GM12874 (cell line): Measurements from ENCODE around the gene C13orf42.

Experiments
- CTCF ChIP-seq: IDR thresholded peaks from 2 replicates; pipeline ENCODE4 v1.5.1; 2011; ENCODE audit warnings: low read depth, mild to moderate bottlenecking, control low read depth, low read length, moderate library complexity; ENCODE audit not compliant: insufficient read depth

Gene C13orf42

DNA sequence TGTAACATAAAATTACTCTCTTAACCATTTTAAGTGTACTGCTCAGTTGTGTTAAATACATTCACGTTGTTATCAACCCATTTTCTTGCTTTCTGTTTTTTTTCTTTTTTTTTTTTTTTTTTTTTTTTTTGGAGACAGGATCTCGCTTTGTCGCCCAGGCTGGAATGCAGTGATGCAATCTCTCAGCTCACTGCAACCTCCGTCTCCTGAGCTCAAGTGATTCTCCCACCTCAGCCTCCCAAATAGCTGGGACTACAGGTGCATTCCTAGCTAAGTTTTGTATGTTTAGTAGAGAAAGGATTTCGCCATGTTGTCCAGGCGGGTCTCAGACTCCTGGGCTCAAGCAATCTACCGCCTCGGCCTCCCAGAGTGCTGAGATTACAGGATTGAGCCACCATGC is 42.5 kb upstream of the C13orf42 start:
- no peak for TF ChIP-seq CTCF

DNA sequence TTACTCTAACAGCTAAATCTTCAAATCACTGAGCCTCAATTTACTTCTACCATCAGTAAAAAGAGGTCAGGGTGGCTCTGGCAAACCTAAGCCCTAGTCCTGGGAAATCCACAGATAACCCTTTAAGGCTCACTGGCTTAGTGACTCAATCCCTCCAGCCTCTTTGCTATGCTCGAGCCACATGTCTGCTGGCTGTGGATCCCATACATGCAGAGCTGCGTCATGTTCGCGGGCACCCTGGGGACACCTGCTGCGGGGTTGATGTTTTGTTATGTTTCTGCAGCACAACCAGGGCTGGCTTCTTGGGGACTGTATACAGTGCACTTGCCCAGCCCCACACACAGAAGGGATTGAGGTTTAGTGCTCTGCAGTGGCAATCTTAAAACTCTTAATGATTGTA is 41.6 kb upstream of the C13orf42 start:
- TF ChIP-seq CTCF = no peak

GRCh38 chr13:51151463-51151862 is 40.4 kb upstream of the C13orf42 start:
- no peak for TF ChIP-seq CTCF

- no peak for TF ChIP-seq CTCF
Measured at GRCh38 chr13:51148952-51149573, 38.0 kb upstream of the C13orf42 start.

DNA sequence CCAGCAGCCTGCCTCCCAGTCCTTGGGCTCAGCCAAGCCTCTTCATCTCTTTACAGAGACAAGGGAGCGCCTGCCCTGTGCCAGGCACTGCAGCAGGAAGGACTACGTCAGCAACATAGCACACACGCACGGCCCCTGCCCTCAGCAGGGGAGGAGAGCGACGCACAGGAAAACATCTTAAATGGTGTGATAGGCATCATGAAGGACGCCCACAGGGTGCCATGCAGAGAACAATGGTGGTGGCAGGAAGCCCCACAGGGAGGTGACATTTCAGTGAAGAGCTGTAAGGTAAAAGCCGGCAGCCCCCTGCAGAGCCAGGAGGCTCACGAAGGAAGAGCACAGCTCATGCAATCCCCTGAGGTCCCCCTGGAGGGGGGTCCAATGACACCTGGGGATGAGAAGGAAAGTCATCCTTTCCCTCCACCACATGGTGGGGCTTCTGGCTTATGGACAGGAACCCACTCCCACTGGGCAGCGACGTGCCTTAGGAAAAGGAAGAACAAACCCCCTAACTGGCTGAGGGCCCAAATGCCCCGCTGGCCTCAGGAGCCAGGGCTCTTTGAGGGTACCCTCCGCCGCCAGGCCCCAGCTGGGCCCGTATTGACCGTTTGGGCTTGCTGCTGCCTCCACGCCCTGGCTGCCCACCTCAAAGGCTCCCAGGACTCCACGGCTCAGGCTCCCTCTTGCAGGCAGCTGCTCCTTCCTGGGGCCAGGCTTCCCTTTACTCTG is 37.3 kb upstream of the C13orf42 start:
- no peak for TF ChIP-seq CTCF

DNA sequence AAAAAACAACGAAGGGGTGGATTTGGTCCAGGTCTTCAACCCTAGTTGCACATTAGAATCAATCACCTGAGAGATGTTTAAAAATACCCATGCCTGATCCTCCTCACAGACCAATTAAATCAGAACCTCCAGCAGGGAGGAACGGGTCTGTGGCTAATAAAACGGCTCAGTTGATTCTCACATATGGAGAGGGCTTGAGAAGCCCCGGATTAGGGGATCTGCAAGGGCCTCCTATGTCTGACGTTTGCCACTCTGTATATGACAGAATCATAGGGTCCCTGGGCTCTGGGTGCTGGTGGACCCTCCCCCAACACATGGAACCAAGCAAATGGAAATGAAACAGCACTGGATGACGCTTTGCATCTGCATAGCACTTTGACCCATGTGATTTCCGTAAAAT is 36.7 kb upstream of the C13orf42 start:
- TF ChIP-seq CTCF = no peak

- no peak for TF ChIP-seq CTCF
Measured at GRCh38 chr13:51146667-51147066, 35.6 kb upstream of the C13orf42 start.
